Activated CD4-positive, alpha-beta T cell treated with anti-CD3 and anti-CD28 coated beads for 48 hours (primary cell): ENCODE measurements around the gene ANO10.
"Not testable (repeated sequence)": the region's sequence is repeated elsewhere in the genome, so short reads cannot be mapped to it uniquely, and the experiment has no call there.

Experiments used
- DNase-seq: peaks from one replicate; pipeline ENCODE4 v3.0.0-alpha.2; 2020

ANO10 gene

DNA sequence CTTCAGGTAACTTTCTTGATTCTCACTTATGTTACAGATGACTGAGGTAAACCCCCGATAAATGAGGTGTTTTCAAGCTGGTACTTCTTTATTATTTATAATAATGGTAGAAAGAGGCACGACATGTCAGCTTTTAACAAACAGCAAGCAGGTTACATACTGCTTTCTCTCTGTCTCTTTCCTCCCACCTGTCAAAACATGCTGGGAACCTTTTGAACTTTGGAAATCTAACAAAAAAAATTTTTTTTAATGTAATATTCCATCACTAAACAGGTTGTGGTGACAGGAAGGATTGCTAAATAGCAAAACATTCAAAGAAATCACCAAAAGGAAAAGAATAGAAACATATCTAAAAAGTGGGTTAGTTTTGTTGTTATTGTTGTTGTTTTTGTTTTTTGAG, 48.2 kb downstream of the ANO10 start:
- no peak for DNase-seq

GRCh38 chr3:43565661-43566341, 56.0 kb downstream of the ANO10 start:
- not testable (repeated sequence) for DNase-seq

- no peak for DNase-seq
Measured at GRCh38 chr3:43559961-43560360, 61.9 kb downstream of the ANO10 start.

GRCh38 chr3:43558171-43558570, 63.6 kb downstream of the ANO10 start:
- no peak for DNase-seq

GRCh38 chr3:43549626-43550290, 72.1 kb downstream of the ANO10 start:
- no peak for DNase-seq

- not testable (repeated sequence) for DNase-seq
Measured at GRCh38 chr3:43544277-43544676, 77.5 kb downstream of the ANO10 start.

DNA sequence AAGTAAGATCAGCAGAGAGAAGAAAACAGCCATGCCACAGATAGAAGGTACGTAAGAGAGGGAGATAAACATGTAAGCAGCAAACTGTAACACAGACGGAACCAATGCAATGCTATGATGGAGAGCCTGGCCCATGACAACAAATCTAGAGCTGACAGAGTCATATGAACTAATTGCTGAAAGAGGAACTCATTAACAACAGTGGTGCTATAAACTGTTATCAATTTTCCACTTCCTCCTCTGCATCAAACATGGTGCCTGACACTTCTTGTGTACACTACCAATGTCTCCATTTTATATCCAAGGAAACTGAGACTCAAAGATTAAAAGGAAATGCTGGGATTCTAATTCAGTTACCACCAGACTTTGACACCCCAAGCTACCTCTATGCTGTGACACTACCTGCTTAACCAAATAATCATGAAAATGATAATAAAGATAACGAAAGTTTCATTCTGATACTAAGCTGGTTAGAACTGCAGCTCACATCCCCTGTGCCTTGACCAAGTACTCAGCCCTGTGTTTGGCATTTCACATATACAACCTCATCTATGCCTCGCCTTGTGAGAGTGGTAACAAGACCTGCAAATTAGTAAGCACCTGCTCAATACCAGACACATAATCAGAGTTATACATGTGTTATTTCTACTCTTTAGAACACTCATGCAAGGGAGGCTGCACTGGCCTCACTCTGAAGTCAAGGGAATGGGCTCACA, 79.3 kb downstream of the ANO10 start:
- no peak for DNase-seq

DNA sequence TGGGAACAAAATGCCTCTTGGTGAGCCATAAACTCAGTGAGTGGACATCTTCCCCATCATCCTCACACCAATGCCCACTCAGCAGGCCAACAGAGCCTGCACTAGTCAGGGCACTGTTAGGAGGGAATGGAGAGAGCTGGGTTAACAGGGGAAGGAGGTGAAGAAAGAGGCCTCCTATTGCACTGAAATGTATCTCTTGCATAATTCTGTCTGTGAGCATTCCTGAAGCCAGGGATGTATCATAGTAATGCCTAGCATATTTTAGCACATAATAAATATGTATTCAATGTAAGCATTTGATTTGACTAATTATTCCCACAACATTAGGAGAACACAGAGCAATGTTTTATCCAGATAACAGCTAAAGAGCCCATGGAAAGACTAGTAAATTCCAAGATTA, 81.2 kb downstream of the ANO10 start:
- no peak for DNase-seq

- DNase-seq = no peak
Measured at GRCh38 chr3:43539321-43539720, 82.5 kb downstream of the ANO10 start.

- DNase-seq = no peak
Measured at GRCh38 chr3:43537225-43537624, 84.6 kb downstream of the ANO10 start.

- DNase-seq = no peak
Measured at GRCh38 chr3:43534675-43535074, 87.1 kb downstream of the ANO10 start.

DNA sequence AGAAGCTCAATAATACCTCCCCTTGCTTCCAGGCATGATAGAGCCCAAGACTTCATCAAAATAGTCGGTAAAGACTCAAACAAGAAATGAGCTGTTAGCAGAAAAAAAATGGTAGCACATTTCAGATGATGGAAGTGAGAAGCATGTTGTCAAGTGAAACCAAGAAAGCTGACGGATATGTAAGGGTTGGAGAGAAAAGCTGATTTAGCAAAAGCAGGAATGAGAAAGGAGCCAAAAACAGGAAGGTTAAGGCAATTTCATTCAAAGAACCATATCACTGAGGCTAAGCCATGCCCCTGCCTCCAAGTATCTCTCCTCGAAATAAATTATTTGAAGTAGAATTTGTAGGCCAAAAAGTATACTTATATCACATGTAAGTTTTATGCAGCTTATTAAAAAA, 88.8 kb downstream of the ANO10 start:
- DNase-seq = no peak

DNA sequence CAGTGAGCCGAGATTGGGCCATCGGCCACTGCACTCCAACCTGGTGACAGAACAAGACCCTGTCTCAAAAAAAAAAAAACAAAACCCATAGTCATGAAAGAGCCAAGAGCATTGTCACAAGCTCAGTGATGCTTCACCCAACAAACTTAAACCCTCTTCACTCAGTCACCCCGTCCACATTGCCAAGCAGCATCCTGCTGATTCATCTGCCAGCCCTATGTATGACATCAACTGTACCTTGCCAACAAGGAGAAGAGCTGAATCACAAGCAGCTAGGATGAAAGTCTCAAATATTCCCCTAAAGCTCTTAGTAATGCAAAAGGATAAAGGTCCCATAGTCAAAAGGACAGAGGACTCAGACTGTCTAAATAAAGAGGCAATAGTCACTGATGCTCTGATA, 90.0 kb downstream of the ANO10 start:
- peak; percentile 20 for DNase-seq

- DNase-seq = no peak
Measured at GRCh38 chr3:43528498-43529099, 93.2 kb downstream of the ANO10 start.

DNA sequence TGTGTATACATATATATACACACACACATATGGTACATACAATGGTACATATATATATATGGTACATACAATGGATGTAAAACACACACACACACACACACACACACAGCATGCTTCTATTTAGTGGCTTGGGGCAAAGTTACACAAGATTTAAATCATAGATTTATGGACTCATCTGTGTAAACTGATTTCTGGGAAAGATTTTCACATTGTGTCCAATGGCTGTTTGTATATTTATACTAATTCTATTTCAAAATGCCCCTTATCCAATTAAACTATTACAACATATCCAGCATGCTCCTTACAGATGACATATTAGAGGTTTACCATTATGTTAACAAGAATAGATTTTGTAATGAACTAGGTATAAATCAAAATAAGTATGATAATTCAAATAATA, 94.9 kb downstream of the ANO10 start:
- DNase-seq = no peak

GRCh38 chr3:43525941-43526607, 95.7 kb downstream of the ANO10 start:
- DNase-seq = no peak

DNA sequence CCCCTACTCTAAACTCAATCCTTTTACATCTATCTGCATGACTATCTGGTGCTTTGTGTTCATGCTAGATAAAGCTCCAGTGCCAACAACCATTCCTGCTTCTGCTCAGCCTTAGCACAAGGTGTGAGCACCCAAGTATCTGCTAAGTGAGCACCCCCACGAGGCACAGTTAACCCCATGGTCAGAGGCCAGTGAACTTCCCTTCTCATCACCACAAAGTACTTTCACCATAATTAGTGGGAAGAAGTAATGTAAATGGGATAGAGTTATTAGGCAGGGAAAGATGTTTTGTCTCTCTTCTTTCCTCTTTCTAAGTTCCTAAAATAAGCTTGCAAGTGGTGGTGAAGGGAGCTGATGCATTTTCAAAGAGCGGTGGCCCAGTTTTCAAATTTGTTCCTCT, 96.4 kb downstream of the ANO10 start:
- no peak for DNase-seq

DNA sequence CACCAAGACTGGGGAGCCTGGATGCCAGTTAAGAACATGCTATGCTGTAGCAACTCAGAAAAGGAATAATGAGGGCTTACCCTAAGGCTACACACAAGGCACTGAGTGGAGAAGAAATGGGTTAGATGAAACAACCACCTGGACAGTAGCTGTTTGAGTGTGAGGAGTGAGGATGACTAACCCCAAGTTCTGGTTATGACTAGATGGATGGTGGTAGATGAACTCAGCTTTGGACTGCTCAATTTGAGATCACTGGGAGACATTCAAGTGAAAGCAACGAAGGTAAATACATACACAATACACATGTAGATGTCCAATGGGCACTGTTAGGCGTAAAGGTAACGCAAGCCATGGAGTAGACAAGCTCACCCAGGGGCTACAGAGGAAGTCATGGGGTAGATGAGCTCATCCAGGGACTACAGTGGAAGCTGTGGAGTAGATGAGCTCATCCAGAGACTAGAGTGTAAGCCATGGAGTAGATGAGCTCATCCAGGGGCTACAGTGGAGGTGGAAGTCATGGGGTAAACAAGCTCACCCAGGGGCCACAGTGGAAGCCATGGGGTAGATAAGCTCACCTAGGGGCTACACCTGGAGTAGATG, 98.3 kb downstream of the ANO10 start:
- DNase-seq = peak; percentile 29

DNA sequence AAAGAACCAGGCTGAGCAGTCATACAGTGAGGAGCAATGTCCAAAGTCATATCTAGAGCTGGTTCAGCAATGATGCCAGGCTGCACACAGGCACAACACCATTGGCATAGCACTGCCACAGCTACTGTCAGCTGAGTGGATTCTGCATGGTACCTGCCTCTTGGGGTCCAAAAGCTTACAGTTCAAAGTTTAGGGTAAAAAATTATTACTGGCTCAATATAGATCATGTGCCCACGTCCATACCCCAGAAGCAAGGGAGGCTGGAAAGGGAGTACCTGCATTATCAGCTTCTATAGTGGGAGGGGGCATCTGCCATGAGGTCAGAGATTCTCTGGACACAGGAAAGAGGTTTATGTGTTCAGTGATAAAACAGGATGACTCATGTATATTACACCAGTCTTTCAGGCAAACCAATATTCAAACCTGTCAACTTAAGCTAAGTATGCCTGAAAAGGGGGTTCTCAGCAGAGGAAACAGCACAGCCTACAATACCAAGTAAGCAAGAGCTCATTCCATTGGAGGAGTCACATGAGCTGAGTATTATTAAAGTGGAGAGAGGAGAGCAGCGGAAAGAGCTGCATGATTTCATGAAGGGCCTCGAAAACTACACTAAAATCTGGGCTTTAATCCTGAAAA, 99.0 kb downstream of the ANO10 start:
- DNase-seq = no peak

DNA sequence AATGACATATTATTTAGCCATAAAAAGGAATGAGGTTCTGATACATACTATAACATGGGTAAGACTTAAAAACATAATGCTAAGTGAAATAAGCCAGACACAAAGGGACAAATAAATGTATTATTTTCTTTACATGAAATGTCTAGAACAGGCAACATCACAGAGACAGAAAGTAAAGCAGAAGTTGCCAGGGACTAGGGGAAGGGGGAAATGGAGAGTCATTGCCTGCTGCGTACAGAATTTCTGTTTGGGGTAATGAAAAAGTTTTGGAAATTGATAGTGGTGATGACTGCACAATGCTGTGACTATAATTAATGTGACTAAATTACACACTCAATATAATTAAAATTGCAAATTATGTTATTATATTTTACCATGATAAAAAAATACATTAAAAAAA, 99.9 kb downstream of the ANO10 start:
- no peak for DNase-seq

- DNase-seq = not testable (repeated sequence)
Measured at GRCh38 chr3:43518515-43518914, 103.3 kb downstream of the ANO10 start.

DNA sequence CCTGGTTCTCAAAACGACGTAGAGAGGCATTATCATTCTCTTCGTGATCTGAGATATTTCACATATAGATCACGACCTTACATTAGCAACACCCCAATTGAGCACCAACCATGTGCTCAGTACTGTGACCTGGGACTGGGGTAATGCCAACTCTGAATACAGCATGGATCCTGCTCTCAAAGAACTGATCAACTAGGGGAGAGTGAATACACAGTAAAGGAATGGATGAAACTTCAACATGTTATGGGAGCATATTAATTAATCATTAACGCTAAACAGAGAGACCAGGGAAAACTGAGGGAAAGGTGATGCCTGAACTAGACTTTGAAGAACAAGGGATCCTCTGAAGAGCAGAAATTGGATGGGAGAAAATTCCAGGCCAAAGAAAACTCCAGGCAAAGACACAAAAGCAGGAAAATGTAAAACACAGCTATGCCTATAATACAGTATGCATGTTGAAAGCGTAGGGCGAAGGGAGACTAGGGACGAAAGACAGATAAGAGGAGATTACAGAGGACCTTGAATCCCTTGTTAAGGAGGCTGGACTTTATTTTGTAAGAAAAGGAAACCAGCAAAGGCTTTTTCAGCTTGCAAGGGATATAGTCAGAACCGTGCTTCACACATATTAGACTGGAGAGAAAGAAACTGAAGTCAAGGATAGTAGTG, 105.7 kb downstream of the ANO10 start:
- no peak for DNase-seq
